ENCODE data around the gene CAPS2. TPM values are rescaled to one million over a fixed set of nuclear protein-coding genes. Genes with fewer than 3 reads are reported as not detected.

CAPS2 gene
- total and polyA plus RNA-seq, 10 of the 15 experiments (the other 5 are each of a cell fraction or from before 2014, with no cell fraction given), result 2.0 to 6.4 (median 4.2) TPM

- TF ChIP-seq, protein P1, sequence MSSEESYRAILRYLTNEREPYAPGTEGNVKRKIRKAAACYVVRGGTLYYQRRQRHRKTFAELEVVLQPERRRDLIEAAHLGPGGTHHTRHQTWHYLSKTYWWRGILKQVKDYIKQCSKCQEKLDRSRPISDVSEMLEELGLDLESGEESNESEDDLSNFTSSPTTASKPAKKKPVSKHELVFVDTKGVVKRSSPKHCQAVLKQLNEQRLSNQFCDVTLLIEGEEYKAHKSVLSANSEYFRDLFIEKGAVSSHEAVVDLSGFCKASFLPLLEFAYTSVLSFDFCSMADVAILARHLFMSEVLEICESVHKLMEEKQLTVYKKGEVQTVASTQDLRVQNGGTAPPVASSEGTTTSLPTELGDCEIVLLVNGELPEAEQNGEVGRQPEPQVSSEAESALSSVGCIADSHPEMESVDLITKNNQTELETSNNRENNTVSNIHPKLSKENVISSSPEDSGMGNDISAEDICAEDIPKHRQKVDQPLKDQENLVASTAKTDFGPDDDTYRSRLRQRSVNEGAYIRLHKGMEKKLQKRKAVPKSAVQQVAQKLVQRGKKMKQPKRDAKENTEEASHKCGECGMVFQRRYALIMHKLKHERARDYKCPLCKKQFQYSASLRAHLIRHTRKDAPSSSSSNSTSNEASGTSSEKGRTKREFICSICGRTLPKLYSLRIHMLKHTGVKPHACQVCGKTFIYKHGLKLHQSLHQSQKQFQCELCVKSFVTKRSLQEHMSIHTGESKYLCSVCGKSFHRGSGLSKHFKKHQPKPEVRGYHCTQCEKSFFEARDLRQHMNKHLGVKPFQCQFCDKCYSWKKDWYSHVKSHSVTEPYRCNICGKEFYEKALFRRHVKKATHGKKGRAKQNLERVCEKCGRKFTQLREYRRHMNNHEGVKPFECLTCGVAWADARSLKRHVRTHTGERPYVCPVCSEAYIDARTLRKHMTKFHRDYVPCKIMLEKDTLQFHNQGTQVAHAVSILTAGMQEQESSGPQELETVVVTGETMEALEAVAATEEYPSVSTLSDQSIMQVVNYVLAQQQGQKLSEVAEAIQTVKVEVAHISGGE (CRISPR knock-in tag; IDR thresholded peaks at IDR 0.05), result no peak
- TF ChIP-seq CEBPZ (IDR thresholded peaks at IDR 0.05; ENCODE audit: low read depth, low read length), result no peak
- TF ChIP-seq SKIL (IDR thresholded peaks at IDR 0.05; ENCODE audit: low read depth, poor library complexity, severe bottlenecking), result no peak
- TF ChIP-seq, protein P2, sequence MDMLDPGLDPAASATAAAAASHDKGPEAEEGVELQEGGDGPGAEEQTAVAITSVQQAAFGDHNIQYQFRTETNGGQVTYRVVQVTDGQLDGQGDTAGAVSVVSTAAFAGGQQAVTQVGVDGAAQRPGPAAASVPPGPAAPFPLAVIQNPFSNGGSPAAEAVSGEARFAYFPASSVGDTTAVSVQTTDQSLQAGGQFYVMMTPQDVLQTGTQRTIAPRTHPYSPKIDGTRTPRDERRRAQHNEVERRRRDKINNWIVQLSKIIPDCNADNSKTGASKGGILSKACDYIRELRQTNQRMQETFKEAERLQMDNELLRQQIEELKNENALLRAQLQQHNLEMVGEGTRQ (IDR thresholded peaks at IDR 0.05; ENCODE audit: borderline replicate concordance, low read depth, low read length), result no peak
- TF ChIP-seq NFYA (IDR thresholded peaks at IDR 0.05; ENCODE audit: borderline replicate concordance, low read depth, low read length), result no peak
Measured at GRCh38 chr12:75378354-75378753, 48.2 kb upstream of the CAPS2 start (continued).
